Muscle of leg (tissue), 11 donors: ENCODE data around the gene GFPT2. TPM values are rescaled to one million over a fixed set of nuclear protein-coding genes. Genes with fewer than 3 reads are reported as not detected.
"Not testable (repeated sequence)": the region's sequence is repeated elsewhere in the genome, so short reads cannot be mapped to it uniquely, and the experiment has no call there.

Source experiments
- DNase-seq: peaks from one replicate; pipeline ENCODE4 v3.0.0; 2013
- H3K27ac ChIP-seq: one replicate; pipeline ENCODE4 v1.5.1; 2013; ENCODE audit warnings: mild to moderate bottlenecking, low read length, control low read depth
- H3K27me3 ChIP-seq: one replicate; pipeline ENCODE4 v1.6.1; 2013; ENCODE audit warnings: low read length; ENCODE audit not compliant: control insufficient read depth, insufficient read depth
- H3K36me3 ChIP-seq: one replicate; pipeline ENCODE4 v1.6.1; 2013; ENCODE audit warnings: low read length; ENCODE audit not compliant: control insufficient read depth, insufficient read depth
- H3K4me1 ChIP-seq: one replicate; pipeline ENCODE4 v1.6.1; 2013; ENCODE audit warnings: low read length; ENCODE audit not compliant: control insufficient read depth, insufficient read depth
- H3K4me3 ChIP-seq: one replicate; pipeline ENCODE4 v1.5.1; 2013; ENCODE audit warnings: low read length, control low read depth
- H3K9me3 ChIP-seq: replicated peaks from 2 replicates; pipeline ENCODE4 v1.6.1; 2013; ENCODE audit warnings: low read depth, low read length; ENCODE audit not compliant: control insufficient read depth
- WGBS: methylation state at CpG from one replicate; pipeline ENCODE4 v1.1.5; 2013; ENCODE audit warnings: missing lambda C conversion rate; ENCODE audit not compliant: insufficient coverage; 5-methylcytosine and 5-hydroxymethylcytosine counted together
- polyA plus RNA-seq, 8 donors: library from polyadenylated mRNA; unstranded; fragments of 120-200 nt; gene quantifications; one replicate each; pipeline versions ENCODE4 v1.2.1 to v1.2.3, GENCODE V29; 2013; ENCODE audit warnings: inconsistent platforms in 1 of 8, low replicate concordance in 1 of 8; ENCODE audit not compliant: insufficient read length in 8 of 8, insufficient read depth in 1 of 8
- total RNA-seq: library from RNA; stranded (reverse); fragments of 120-200 nt; gene quantifications from one replicate; pipeline ENCODE4 v1.2.4, GENCODE V29; 2013

Gene GFPT2
- total and polyA plus RNA-seq, 9 donors = 7.0 to 12.2 (median 10.4) TPM

- H3K4me3 ChIP-seq = no peak overlapping the region
- H3K36me3 ChIP-seq = peaks cover 7% of the 10 kb centered on the region
- WGBS = 79% methylated on average over 7 of the region's 11 CpGs
- H3K4me1 ChIP-seq = peaks cover 3% of the 10 kb centered on the region
- peak overlapping the region; percentile 13 for H3K27ac ChIP-seq
- no peaks in the 10 kb centered on the region for H3K27me3 ChIP-seq
- DNase-seq = peak; percentile 61
- H3K9me3 ChIP-seq = no peaks in the 10 kb centered on the region
These were observed 41.9 kb downstream of the GFPT2 start for GRCh38 chr5:180311216-180311615.

- no peak for DNase-seq
- 94% methylated on average over 5 of the region's 8 CpGs for WGBS
- no peaks in the 10 kb centered on the region for H3K9me3 ChIP-seq
- peaks cover 12% of the 10 kb centered on the region for H3K36me3 ChIP-seq
- peaks cover 5% of the 10 kb centered on the region for H3K4me1 ChIP-seq
- no peak overlapping the region for H3K4me3 ChIP-seq
- H3K27ac ChIP-seq = no peak overlapping the region
- H3K27me3 ChIP-seq = no peaks in the 10 kb centered on the region
These were observed 46.3 kb downstream of the GFPT2 start for GRCh38 chr5:180306796-180307195.

- no peak for DNase-seq
- H3K36me3 ChIP-seq = peaks cover 12% of the 10 kb centered on the region
- no peaks in the 10 kb centered on the region for H3K9me3 ChIP-seq
- no peak overlapping the region for H3K27ac ChIP-seq
- H3K4me1 ChIP-seq = peaks cover 2% of the 10 kb centered on the region
- H3K27me3 ChIP-seq = no peaks in the 10 kb centered on the region
- H3K4me3 ChIP-seq = no peak overlapping the region
- 77% methylated on average over 10 of the region's 12 CpGs for WGBS
These were observed 47.7 kb downstream of the GFPT2 start for GRCh38 chr5:180305481-180305880.

GRCh38 chr5:180304431-180305375 is 48.4 kb downstream of the GFPT2 start:
- no peaks in the 10 kb centered on the region for H3K27me3 ChIP-seq
- 86% methylated on average over 13 of the region's 18 CpGs for WGBS
- DNase-seq = no peak
- no peak overlapping the region for H3K27ac ChIP-seq
- H3K4me3 ChIP-seq = no peak overlapping the region
- no peaks in the 10 kb centered on the region for H3K9me3 ChIP-seq
- peaks cover 12% of the 10 kb centered on the region for H3K36me3 ChIP-seq
- peaks cover 2% of the 10 kb centered on the region for H3K4me1 ChIP-seq

- DNase-seq = no peak
- Histone ChIP-seq H3K27me3 (no peaks in the 10 kb centered on the region), H3K27ac (no peak overlapping the region), H3K36me3 (peaks cover 12% of the 10 kb centered on the region), H3K4me1 (peaks cover 2% of the 10 kb centered on the region), H3K9me3 (no peaks in the 10 kb centered on the region), H3K4me3 (no peak overlapping the region)
- WGBS = no CpG with 5 or more reads among the region's 4 CpGs
These were observed 49.2 kb downstream of the GFPT2 start for GRCh38 chr5:180304016-180304292.

- no peak for DNase-seq
- Histone ChIP-seq H3K4me3 (no peak overlapping the region), H3K27me3 (no peaks in the 10 kb centered on the region), H3K36me3 (peaks cover 12% of the 10 kb centered on the region), H3K9me3 (no peaks in the 10 kb centered on the region), H3K27ac (no peak overlapping the region), H3K4me1 (peaks cover 2% of the 10 kb centered on the region)
- WGBS = 88% methylated on average over 13 of the region's 17 CpGs
These were observed 49.7 kb downstream of the GFPT2 start for GRCh38 chr5:180303226-180304015.

GRCh38 chr5:180302256-180302655 is 50.9 kb downstream of the GFPT2 start:
- H3K4me1 ChIP-seq = peaks cover 2% of the 10 kb centered on the region
- peaks cover 12% of the 10 kb centered on the region for H3K36me3 ChIP-seq
- 87% methylated on average over 5 of the region's 10 CpGs for WGBS
- H3K4me3 ChIP-seq = no peak overlapping the region
- no peak overlapping the region for H3K27ac ChIP-seq
- H3K27me3 ChIP-seq = no peaks in the 10 kb centered on the region
- H3K9me3 ChIP-seq = no peaks in the 10 kb centered on the region
- DNase-seq = no peak

- Histone ChIP-seq H3K27ac (no peak overlapping the region), H3K4me1 (peaks cover 2% of the 10 kb centered on the region), H3K4me3 (no peak overlapping the region), H3K27me3 (no peaks in the 10 kb centered on the region), H3K9me3 (no peaks in the 10 kb centered on the region), H3K36me3 (peaks cover 7% of the 10 kb centered on the region)
- DNase-seq = no peak
- no CpG with 5 or more reads among the region's 4 CpGs for WGBS
These were observed 51.9 kb downstream of the GFPT2 start for GRCh38 chr5:180301253-180301652.

- Histone ChIP-seq H3K4me1 (peaks cover 8% of the 10 kb centered on the region), H3K36me3 (peaks cover 5% of the 10 kb centered on the region), H3K4me3 (no peak overlapping the region), H3K9me3 (no peaks in the 10 kb centered on the region), H3K27ac (no peak overlapping the region), H3K27me3 (no peaks in the 10 kb centered on the region)
- DNase-seq = no peak
- WGBS = 69% methylated on average over 2 of the region's 3 CpGs
These were observed 53.6 kb downstream of the GFPT2 start for GRCh38 chr5:180299526-180299925.

- not testable (repeated sequence) for H3K27ac ChIP-seq, DNase-seq, H3K27me3 ChIP-seq, H3K9me3 ChIP-seq, H3K36me3 ChIP-seq, H3K4me1 ChIP-seq, H3K4me3 ChIP-seq
- WGBS = 89% methylated on average over 3 of the region's 14 CpGs
These were observed 54.1 kb downstream of the GFPT2 start for GRCh38 chr5:180299014-180299413.
